Measurements from ENCODE around the gene IGF1R.

Gene IGF1R

DNA sequence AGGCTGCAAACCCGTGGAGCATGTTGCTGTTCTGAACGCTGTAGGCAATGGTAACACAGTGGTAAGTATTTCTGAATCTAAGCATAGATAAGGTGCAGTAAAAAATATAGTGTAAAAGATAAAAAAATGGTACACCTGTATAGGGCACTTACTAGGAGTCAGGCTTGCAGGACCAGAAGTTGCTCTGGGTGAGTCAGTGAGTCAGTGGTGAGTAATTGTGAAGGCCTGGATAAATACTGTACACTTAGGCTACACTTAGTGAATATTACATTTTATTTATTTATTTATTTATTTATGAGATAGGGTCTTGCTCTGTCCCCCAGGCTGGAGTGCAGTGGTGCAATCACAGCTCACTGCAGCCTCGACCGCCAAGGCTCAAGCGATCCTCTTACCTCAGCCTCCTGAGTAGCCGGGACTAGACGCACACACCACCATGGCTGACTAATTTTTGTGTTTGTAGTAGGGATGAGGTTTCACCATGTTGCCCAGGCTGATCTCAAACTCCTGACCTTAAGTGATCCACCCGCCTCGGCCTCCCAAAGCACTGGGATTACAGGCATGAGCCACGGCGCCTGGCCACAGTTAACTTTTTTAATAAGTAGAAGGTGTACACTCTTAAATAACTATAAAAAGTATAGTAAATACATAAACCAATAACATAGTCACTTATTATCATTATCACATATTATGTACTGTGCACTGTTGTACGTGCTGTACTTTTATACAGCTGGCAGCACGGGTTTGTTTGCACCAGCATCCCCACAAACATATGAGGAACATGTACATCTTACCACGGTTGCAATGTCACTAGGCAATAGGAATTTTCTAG lies 155.1 kb downstream of the IGF1R start:
- FAIRE-seq = no peak

DNA sequence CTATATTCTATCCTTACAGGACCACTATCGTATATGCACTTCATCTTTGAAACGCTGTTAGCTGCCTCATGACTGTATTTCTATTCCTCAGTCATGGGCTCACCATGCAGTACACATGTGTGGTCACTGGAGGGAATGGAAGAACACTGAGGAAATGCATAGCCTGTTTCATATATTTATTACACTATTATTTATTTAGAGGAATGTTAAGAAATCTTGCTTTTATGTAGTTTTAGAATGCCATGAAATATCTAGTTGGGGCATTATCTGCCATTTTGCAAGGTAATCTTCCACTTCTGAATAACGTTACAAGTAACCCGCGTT lies 155.7 kb downstream of the IGF1R start:
- FAIRE-seq = no peak

DNA sequence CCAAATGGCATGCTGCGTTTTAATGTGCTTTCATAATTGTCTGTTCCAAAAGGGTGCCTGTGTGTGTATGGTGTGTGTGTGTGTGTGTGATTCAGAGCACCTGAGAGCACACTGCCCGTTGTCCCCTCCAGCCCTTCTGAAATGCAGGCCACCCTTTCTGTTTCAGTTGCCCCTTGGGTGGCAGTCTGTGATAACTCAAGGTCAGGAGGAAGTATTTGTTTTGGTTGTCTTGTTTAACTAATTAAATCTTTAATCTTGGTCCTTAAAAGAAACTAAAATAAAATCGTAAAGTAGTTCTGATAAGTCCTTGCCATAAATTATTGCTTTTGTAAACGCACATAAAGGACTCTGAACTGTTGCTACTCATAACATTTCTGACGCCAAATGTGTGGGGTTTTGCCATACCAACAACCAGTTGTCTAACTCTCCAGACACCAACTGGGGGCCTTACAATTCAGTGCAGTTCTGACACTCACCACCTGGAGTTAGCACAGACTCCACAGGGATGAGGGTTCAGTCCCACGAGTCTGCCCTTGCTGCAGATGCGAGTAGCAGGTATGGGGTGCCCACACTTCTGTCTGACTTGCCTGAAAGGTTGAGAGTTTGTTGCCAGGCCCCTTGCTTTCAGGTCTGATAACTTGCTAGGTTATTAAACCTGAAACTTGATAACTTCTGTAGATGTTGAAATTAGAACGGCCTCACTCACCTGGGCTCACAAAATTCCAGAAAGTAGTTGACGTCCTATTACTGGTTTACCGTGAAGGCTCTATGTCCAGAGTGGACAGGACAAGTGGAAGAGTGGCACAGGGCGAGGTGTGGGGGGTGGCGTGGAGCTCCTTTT lies 157.3 kb downstream of the IGF1R start:
- FAIRE-seq = no peak

- FAIRE-seq = no peak
Measured at GRCh38 chr15:98806275-98806895, 158.0 kb downstream of the IGF1R start.

GRCh38 chr15:98807262-98807661 lies 158.9 kb downstream of the IGF1R start:
- FAIRE-seq = no peak

GRCh38 chr15:98809273-98809672 lies 160.9 kb downstream of the IGF1R start:
- no peak for FAIRE-seq

DNA sequence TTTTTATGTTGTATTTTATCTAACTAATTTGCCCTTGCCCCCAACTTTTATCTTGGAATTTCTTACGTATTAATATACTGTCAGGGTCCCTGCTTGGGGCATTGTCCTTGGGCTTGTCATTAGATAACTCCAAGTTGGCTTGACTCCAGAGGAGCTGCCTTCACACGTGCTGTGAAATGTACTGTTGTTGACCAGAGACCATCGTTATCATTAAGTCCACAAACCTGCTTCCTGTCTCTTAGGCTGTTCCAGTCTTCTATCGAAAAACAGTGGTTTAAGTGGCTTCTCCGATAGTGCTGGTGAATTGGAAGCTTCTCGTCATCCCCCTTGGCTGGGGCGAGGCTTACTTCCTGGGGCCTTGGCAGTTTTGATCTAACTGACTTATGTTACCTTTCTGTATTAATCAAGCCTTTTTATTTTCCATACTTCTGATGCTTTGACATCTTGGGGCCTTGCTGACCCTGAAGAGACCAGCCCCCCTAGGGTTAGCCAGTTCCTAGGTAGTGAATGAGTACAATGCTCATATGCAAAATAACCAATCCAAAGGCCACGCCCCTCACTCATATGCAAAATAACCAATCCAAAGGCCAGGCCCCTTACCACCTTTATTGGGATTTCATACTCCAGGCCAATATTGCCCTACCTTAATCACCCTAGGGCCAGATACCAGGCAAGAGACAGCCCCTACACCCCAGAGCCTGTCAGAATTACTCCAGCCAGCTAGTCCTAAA lies 164.5 kb downstream of the IGF1R start:
- FAIRE-seq = no peak

GRCh38 chr15:98813951-98814350 lies 165.6 kb downstream of the IGF1R start:
- no peak for FAIRE-seq

DNA sequence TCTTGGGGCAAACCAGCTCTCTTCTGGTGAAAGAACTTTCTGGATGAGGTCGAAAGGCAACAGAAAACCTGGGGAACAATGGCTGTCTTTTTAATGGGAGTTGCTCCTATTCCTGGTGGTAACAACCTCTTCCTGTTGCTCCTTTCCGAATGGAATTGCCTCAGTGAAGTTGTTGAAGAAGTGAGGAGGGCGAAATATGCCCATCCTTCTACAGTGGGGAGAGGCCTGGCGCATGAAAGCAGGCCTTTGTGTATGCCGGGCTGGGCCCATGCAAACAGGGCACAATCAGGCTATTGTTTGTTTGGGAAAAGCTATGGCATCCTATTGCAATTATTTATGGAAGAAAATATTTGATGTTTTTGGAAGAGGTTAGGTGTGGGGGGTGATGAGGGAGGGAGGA lies 166.9 kb downstream of the IGF1R start:
- FAIRE-seq = no peak

GRCh38 chr15:98817745-98818144 lies 169.4 kb downstream of the IGF1R start:
- no peak for FAIRE-seq

DNA sequence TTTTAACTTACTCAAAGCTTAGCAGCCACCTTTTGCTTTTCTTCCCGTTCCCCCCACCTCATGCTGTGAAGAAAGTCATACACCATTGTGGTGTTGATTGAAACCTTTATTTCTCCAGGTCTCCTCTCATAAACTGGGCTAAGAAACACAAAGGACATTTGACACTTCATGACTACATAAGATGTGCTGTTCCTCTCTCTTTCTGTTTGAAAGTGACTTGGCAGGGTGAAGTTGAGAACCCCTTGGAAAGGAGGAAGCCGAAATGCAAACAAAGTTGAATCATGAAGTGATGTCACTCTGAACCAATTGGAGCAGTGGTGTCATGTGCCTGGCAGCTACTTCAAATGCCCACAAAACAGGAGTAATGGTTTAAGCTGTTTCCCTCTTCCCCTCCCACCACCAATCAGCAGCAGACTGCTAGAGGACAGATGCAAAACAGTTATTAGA lies 174.7 kb downstream of the IGF1R start:
- FAIRE-seq = no peak

- no peak for FAIRE-seq
Measured at GRCh38 chr15:98823616-98824015, 175.3 kb downstream of the IGF1R start.

GRCh38 chr15:98824595-98824994 lies 176.3 kb downstream of the IGF1R start:
- no peak for FAIRE-seq

DNA sequence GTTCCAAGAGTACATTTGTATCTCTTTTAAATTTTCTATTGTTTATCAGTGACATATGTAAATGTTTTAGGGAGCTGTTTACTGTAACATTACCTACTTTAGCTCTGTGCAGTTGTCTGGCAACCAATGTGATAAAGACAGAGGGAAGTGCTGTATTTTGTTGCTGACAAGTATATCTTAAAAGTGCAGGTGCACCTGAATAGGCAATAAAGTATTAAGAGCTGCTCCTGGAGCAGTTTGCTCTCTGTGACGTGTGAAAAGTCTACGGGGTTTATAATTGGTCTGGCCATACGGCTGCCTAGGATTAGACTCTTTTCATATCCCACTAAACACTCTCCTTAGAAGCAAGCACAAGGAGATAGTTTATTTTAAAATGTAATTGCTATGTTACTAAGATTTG lies 178.3 kb downstream of the IGF1R start:
- no peak for FAIRE-seq

- no peak for FAIRE-seq
Measured at GRCh38 chr15:98827217-98827616, 178.9 kb downstream of the IGF1R start.

DNA sequence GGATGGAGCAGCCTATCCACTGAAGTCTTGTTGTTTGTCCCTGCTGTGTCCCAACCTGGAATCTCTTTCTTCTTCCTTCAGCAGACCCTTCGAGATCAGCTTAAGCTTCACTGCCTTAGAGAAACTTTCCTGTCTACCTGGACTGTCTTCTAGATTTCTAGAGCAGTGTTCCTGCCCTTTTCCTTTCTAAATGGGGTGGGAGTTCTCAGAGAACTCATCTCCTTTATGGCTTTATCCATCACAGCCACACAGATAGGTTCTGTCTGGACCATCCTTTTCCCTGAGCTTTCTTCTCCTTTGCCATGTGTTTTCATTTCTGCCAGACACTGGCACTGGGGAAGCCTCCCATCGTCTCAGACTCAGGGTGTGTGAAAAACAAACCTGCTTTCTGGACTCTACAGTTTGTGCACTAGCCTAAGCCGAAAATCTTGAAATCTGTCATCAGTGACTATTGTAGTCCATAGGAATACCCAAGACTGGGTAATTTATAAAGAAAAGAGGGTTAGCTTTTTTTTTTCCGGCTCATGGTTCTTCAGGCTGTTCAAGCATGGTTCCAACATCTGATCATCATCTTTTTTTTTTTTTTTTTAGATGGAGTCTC lies 181.8 kb downstream of the IGF1R start:
- FAIRE-seq = no peak

- no peak for FAIRE-seq
Measured at GRCh38 chr15:98834976-98835375, 186.6 kb downstream of the IGF1R start.

- no peak for FAIRE-seq
Measured at GRCh38 chr15:98835876-98836275, 187.5 kb downstream of the IGF1R start.

GRCh38 chr15:98838387-98839259 lies 190.3 kb downstream of the IGF1R start:
- no peak for FAIRE-seq

DNA sequence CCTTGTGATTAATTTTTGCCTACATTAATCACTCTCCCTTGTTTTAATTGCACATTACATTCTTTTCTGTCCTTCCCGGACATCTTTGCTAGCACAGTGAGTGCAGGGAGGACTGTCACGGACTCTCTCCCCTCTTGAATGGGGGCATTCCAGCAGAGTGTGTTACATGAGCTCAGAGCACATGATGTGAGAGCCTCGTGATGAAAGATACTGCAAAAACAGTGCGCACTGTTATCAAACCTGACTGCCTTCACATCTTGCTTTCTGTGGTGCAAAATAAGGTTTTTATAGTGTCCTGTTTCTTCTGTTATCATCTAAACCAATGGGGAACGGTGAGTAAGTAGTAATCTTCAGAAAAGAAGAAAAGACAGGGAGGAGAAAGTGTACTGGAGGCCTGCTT lies 191.7 kb downstream of the IGF1R start:
- no peak for FAIRE-seq

DNA sequence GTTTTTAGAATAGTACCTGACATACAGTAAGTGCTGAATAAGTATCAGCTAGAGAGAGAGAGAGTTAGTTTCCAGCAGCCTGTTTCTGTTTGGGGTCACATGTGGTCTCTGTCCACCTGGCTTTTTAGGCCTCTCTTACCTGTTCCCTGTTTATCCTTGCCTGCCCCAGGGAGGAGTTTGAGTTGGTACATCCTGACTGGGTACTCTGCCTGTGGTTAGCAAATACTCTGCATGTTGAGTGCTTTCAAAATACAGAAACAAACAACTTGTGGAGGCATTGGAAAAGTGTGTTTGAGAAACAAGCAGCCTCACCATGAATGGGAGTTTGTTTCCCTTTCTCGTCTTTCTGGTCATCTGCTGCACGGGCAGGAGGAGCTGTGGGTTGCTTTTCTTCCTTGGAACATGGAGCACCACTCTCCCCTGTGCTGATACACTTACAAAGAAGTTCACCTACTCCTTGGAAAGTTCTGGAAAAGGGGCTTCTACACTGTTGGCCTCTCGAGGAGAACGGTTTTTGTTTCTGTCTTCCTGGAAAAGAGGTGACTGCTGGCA lies 193.2 kb downstream of the IGF1R start:
- FAIRE-seq = no peak

Data from TTC549 (cell line).